DOHH2 (cell line): ENCODE results near the gene DAZAP1.

Experiments
- H3F3A ChIP-seq: fragments of 200-600 bp; sonication (generic), shearing (Covaris generic); 2 replicates; pipeline ENCODE4 v1.6.0; 2016; ENCODE audit warnings: antibody characterized with exemption, mild to moderate bottlenecking; ENCODE audit not compliant: control insufficient read depth, insufficient read depth
- H3K27ac ChIP-seq: fragments of 200-600 bp; sonication (generic); 2 replicates; pipeline ENCODE4 v1.5.1; 2014; ENCODE audit warnings: low read depth, mild to moderate bottlenecking, low read length, moderate library complexity
- H3K27me3 ChIP-seq: fragments of 200-600 bp; sonication (generic); 2 replicates; pipeline ENCODE4 v1.6.1; 2014; ENCODE audit warnings: mild to moderate bottlenecking, low read length, mixed read lengths; ENCODE audit not compliant: control insufficient read depth
- H3K36me3 ChIP-seq: fragments of 200-600 bp; sonication (generic); 2 replicates; pipeline ENCODE4 v1.6.1; 2014; ENCODE audit warnings: mild to moderate bottlenecking, low read length, moderate library complexity, mixed read lengths; ENCODE audit not compliant: control insufficient read depth
- H3K4me1 ChIP-seq: fragments of 200-600 bp; sonication (generic); 2 replicates; pipeline ENCODE4 v1.6.1; 2014; ENCODE audit warnings: mild to moderate bottlenecking, low read length, mixed read lengths; ENCODE audit not compliant: control insufficient read depth
- H3K4me2 ChIP-seq: fragments of 200-600 bp; sonication (generic); 2 replicates; pipeline ENCODE4 v1.6.0; 2014; ENCODE audit warnings: mild to moderate bottlenecking, low read length, moderate library complexity
- H3K4me3 ChIP-seq: fragments of 200-600 bp; sonication (generic); 2 replicates; pipeline ENCODE4 v1.5.1; 2014; ENCODE audit warnings: mild to moderate bottlenecking, low read length, mixed read lengths
- H3K79me2 ChIP-seq: fragments of 200-600 bp; sonication (generic); 2 replicates; pipeline ENCODE4 v1.6.1; 2014; ENCODE audit warnings: mild to moderate bottlenecking, low read length, mixed read lengths; ENCODE audit not compliant: control insufficient read depth
- H3K9me2 ChIP-seq: fragments of 200-600 bp; sonication (generic); replicated peaks from 2 replicates; pipeline ENCODE4 v1.6.1; 2014; ENCODE audit warnings: mild to moderate bottlenecking, low read length, mixed read lengths; ENCODE audit not compliant: control insufficient read depth
- H3K9me3 ChIP-seq: fragments of 200-600 bp; sonication (generic); 2 replicates; pipeline ENCODE4 v1.6.1; 2014; ENCODE audit warnings: antibody characterized with exemption, low read length, mixed read lengths; ENCODE audit not compliant: control insufficient read depth, insufficient read depth
- H4K20me1 ChIP-seq: fragments of 200-600 bp; sonication (generic); 2 replicates; pipeline ENCODE4 v1.6.0; 2014; ENCODE audit warnings: low read depth, mild to moderate bottlenecking, antibody characterized with exemption, low read length, moderate library complexity; ENCODE audit not compliant: control insufficient read depth, insufficient read depth
- EZH2phosphoT487 ChIP-seq: fragments of 200-600 bp; sonication (generic); IDR thresholded peaks from 2 replicates; pipeline ENCODE4 v1.6.1; 2017; ENCODE audit warnings: borderline replicate concordance, mild to moderate bottlenecking, antibody characterized with exemption, low read length, moderate library complexity, mixed read lengths
- TF ChIP-seq, protein P1 (sequence below): fragments of 200-600 bp; sonication (generic); IDR thresholded peaks from one replicate; pipeline ENCODE4 v1.5.1; 2014; ENCODE audit warnings: antibody characterized with exemption, mild to moderate bottlenecking, low read depth, low read length; ENCODE audit not compliant: poor library complexity, severe bottlenecking

DAZAP1 gene

DNA sequence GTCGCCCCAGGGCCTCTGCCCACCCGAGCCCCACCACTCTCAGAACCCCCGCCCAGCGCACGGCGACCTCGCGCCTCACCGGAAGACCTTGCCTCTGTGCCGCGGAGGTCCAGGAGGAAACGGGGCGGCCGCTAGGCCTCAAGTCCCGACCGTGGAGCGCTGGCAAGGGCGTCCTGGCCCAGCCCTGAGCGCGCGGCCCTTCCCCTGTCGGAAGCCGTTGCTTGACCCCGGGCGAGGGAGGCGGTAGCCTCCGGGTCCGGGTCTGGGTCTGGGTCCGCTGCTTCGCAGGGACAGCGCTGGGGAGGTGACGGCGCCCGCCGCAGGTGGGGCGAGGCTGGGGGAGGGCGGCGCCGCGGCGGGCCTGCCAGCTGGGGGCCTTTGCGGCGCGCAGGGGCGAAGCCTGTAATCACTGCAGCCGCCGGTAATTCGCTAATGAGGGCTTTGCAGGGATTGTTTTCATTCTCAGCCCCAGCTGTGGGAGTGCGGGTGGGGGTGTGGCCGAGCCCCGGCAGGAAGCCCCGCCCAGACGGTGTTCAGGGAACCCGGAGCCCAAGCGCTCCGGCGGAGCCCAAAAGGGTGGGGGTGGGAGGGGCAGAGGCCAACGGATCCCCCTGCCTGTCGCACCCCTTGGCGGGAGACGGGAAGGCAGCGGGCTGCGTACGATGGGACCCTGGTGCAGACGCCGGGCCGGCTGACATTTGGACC lies 63.1 kb downstream of the DAZAP1 start:
- Histone ChIP-seq H3K4me1 (peaks cover 23% of the 10 kb centered on the region), H3K4me3 (peak overlapping the region; percentile 53), H4K20me1 (peaks cover 19% of the 10 kb centered on the region; the same call in 1 of the 2 replicates), H3K27ac (no peak overlapping the region), H3K27me3 (peaks cover 39% of the 10 kb centered on the region), H3K9me2 (no peaks in the 10 kb centered on the region), H3K4me2 (peak overlapping the region; percentile 62), H3K9me3 (no peaks in the 10 kb centered on the region), H3K79me2 (no peaks in the 10 kb centered on the region), H3F3A (0 out of 2 replicates have a peak, but pooled peaks cover 4% of the 10 kb centered on the region), H3K36me3 (no peaks in the 10 kb centered on the region)
- TF ChIP-seq, protein P1, sequence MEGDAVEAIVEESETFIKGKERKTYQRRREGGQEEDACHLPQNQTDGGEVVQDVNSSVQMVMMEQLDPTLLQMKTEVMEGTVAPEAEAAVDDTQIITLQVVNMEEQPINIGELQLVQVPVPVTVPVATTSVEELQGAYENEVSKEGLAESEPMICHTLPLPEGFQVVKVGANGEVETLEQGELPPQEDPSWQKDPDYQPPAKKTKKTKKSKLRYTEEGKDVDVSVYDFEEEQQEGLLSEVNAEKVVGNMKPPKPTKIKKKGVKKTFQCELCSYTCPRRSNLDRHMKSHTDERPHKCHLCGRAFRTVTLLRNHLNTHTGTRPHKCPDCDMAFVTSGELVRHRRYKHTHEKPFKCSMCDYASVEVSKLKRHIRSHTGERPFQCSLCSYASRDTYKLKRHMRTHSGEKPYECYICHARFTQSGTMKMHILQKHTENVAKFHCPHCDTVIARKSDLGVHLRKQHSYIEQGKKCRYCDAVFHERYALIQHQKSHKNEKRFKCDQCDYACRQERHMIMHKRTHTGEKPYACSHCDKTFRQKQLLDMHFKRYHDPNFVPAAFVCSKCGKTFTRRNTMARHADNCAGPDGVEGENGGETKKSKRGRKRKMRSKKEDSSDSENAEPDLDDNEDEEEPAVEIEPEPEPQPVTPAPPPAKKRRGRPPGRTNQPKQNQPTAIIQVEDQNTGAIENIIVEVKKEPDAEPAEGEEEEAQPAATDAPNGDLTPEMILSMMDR, result no peak
- peak; percentile 86; the same call in 1 of the 2 replicates for TF ChIP-seq EZH2phosphoT487

DNA sequence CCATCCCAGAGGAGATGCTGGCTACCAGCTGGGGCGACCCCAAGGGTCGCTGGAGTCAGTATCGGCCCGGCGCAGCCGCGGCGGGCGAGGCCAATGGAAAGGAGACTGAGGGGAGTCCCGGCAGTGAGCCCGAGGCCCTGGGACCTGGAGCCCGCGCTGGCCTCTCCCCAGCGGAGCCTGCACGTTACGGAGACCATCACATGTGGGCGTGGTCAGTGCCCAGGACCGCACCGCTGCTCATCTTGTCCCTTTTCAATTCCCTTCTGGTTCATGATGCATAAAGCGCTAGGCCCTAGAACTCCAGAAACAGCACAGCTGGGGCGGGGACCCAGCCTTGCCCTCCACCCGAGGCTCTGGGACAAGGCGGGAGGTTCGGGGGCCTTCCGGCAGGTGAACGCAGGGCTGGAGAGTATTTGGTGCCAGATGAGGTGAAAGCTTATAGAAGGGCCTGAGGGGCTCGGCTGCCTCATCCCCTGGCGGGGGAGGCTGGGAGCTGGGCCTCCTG lies 63.7 kb downstream of the DAZAP1 start:
- TF ChIP-seq, protein P1, result peak; percentile 51
- TF ChIP-seq EZH2phosphoT487, result peak; percentile 75; the same call in 1 of the 2 replicates
- 0 out of 2 replicates have a peak, but pooled peaks cover 4% of the 10 kb centered on the region for H3F3A ChIP-seq
- peak overlapping the region; percentile 53 for H3K4me3 ChIP-seq
- H3K27me3 ChIP-seq, result peaks cover 39% of the 10 kb centered on the region
- H3K4me1 ChIP-seq, result peaks cover 23% of the 10 kb centered on the region
- no peaks in the 10 kb centered on the region for H3K9me3 ChIP-seq
- H4K20me1 ChIP-seq, result peaks cover 19% of the 10 kb centered on the region; the same call in 1 of the 2 replicates
- H3K79me2 ChIP-seq, result peaks cover 4% of the 10 kb centered on the region
- no peak overlapping the region for H3K27ac ChIP-seq
- H3K9me2 ChIP-seq, result no peaks in the 10 kb centered on the region
- H3K36me3 ChIP-seq, result no peaks in the 10 kb centered on the region
- peak overlapping the region; percentile 62 for H3K4me2 ChIP-seq

DNA sequence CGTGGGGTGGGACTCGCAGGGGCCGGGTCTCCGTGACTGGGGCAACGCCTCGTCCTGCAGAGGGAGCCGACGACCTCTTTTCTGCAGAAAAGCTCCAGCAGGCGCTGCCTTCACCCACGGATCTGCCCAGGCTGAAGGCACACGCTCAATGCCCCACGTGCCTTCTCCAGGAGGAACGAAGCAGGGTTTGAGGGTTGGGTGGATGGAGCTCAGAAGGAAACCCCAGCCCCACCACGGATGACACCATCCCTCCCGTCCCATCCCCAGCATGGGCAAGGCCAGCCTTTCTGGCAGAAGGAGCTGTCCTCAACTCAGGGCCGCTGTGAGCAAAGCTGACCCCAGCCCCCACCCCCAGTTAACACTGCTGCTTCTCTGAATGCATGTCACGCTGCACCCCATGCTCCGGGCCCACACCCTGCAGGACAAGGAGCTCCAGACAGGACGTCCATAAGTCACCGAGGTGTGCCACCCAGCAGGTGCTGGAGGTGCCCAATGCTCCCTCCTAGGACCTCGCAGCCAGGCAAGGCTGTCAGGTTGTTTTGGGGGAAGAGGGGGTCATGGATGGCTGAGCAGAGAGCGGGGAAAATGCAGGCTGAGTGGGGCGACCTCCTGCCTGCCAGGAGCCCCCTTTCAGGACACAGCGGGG lies 64.3 kb downstream of the DAZAP1 start:
- Histone ChIP-seq H3K9me3 (no peaks in the 10 kb centered on the region), H3F3A (0 out of 2 replicates have a peak, but pooled peaks cover 4% of the 10 kb centered on the region), H4K20me1 (peaks cover 19% of the 10 kb centered on the region; the same call in 1 of the 2 replicates), H3K27ac (no peak overlapping the region), H3K79me2 (peaks cover 9% of the 10 kb centered on the region), H3K9me2 (no peaks in the 10 kb centered on the region), H3K27me3 (peaks cover 39% of the 10 kb centered on the region), H3K36me3 (peaks cover 4% of the 10 kb centered on the region; the same call in 1 of the 2 replicates), H3K4me2 (peak overlapping the region; percentile 62), H3K4me3 (peak overlapping the region; percentile 53), H3K4me1 (peaks cover 23% of the 10 kb centered on the region)
- TF ChIP-seq, protein P1, result no peak
- no peak for TF ChIP-seq EZH2phosphoT487
